SU-DHL-6 (cell line): Measurements from ENCODE around the gene SGCD.

Experiments used
- CTCF ChIP-seq: fragments of 200-600 bp; sonication (generic); IDR thresholded peaks from one replicate; pipeline ENCODE4 v1.5.1; 2017; ENCODE audit warnings: antibody characterized with exemption, mild to moderate bottlenecking, low read length, moderate library complexity; ENCODE audit not compliant: insufficient read depth, poor library complexity, severe bottlenecking
- EZH2phosphoT487 ChIP-seq: fragments of 200-600 bp; sonication (generic), shearing (Covaris generic); conservative IDR thresholded peaks from 2 replicates; pipeline ENCODE4 v1.6.1; 2018; ENCODE audit warnings: mild to moderate bottlenecking, antibody characterized with exemption, low read length, moderate library complexity, mixed read lengths

DNA sequence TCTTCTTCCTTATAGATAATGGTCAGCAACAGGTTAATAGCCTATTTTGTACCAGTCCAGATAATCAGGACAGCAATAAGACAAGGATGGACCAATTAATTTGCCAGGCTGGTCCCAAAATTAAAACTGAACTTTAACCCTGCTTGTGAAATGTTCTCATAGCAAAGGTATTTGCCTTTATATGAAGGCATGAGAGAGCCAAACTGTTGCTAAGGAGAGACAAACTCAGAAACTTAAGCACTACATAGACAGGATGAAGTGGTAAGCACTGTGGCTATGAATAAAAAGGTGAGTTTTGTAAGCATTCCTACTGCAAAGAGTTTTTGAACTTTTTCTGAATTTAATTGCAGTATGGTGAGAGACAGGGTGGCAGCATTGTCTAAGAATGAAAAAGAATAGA is 348.4 kb downstream of the SGCD start:
- TF ChIP-seq EZH2phosphoT487 (no peak), CTCF (no peak)
